ENCODE measurements around the gene SHISA8. TPM values are rescaled to one million over a fixed set of nuclear protein-coding genes. Genes with fewer than 3 reads are reported as not detected.

Gene SHISA8
- total RNA-seq, 6 experiments from 2014 or later, result not detected

DNA sequence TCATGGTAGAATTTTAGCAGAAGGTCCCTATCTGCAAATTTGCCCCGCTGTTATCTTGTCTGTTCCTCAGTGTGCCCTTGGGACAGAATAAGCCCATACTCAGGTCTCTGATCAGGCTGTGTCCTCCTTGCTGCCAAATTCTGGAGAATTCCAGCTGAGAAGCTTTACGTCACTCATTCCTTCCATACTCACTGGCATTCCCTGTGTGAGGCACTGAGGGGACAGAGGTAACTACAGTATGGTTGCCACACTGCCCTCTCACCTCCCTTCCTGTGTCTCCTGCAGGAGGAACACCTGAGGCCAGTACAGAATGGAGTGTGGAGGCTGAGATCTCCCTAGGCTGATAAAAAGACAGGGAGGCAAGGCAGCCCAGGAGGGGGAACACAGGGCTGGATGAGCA, 31.5 kb downstream of the SHISA8 start:
- Mint-ChIP-seq H3K4me3 (no peak overlapping the region), H3K27me3 (ENCODE audit: insufficient read depth) (no peaks in the 10 kb centered on the region; the same call in 1 of the 2 replicates), H3K4me1 (ENCODE audit: low read depth) (peaks cover 2% of the 10 kb centered on the region; the same call in 1 of the 2 replicates), H3K9me3 (no peaks in the 10 kb centered on the region), H3K27ac (no peak overlapping the region), H3K36me3 (ENCODE audit: low read depth) (peaks cover 41% of the 10 kb centered on the region)
- DNase-seq, result no peak
- TF ChIP-seq, protein P1, sequence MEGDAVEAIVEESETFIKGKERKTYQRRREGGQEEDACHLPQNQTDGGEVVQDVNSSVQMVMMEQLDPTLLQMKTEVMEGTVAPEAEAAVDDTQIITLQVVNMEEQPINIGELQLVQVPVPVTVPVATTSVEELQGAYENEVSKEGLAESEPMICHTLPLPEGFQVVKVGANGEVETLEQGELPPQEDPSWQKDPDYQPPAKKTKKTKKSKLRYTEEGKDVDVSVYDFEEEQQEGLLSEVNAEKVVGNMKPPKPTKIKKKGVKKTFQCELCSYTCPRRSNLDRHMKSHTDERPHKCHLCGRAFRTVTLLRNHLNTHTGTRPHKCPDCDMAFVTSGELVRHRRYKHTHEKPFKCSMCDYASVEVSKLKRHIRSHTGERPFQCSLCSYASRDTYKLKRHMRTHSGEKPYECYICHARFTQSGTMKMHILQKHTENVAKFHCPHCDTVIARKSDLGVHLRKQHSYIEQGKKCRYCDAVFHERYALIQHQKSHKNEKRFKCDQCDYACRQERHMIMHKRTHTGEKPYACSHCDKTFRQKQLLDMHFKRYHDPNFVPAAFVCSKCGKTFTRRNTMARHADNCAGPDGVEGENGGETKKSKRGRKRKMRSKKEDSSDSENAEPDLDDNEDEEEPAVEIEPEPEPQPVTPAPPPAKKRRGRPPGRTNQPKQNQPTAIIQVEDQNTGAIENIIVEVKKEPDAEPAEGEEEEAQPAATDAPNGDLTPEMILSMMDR (IDR thresholded peaks at IDR 0.05), result no peak

DNA sequence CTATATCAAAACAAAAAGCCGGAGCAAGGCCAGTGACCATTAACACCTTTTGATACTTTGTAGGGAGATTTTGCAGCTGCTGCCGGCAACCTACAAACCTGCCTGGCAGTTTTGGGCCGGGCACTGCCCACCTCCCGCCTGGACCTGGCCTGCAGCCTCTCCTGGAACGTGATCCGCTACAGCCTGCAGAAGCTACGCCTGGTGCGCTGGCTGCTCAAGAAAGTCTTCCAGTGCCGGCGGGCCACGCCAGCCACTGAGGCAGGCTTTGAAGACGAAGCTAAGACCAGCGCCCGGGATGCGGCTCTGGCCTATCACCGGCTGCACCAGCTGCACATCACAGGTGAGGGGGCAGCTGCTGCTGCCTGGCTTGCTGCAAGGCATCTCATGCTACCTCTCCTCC, 34.2 kb downstream of the SHISA8 start:
- peaks cover 16% of the 10 kb centered on the region for H3K4me1 Mint-ChIP-seq (ENCODE audit: low read depth)
- no peak overlapping the region for H3K27ac Mint-ChIP-seq
- TF ChIP-seq, protein P1 (IDR thresholded peaks at IDR 0.05), result no peak
- no peak overlapping the region for H3K4me3 Mint-ChIP-seq
- DNase-seq, result no peak
- no peaks in the 10 kb centered on the region; the same call in 1 of the 2 replicates for H3K27me3 Mint-ChIP-seq (ENCODE audit: insufficient read depth)
- peaks cover 23% of the 10 kb centered on the region for H3K36me3 Mint-ChIP-seq (ENCODE audit: low read depth)
- no peaks in the 10 kb centered on the region for H3K9me3 Mint-ChIP-seq

DNA sequence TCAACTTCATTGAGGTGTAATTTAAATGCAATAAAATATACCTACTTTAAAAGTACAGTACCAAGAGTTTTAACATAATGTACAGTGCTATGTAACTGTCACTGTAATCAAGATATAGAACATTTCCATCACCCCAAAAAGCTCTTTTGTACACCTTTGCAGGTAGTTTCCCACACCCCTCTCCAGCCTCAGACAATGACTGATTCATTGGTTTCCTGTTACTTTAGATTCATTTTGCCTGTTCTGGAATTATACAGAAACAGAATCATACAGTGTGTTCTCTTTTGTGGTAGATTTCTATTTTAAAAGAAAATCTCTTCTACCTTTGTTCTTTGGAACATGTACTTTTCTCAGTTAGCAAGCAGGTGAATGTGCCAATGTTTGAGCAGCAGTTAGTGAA, 38.2 kb downstream of the SHISA8 start:
- no peak overlapping the region for H3K4me3 Mint-ChIP-seq

DNA sequence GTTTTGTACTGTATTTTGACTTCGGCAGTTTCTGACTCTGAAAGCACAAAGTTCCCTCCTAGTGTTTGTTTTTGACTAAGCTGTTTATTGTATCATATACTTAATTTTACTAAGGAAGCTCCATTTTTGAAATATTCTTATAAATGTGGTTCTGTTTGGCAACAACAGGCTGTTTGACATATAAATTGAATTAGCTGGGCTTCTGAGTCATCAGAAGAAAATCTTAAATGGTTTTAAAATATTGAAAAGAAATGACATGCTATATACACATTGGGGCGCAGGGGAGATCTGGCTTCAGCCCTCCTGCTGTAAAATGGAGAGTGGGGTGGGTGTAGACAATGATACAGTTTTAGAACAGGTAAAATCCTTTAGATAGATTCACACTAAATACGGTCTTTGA, 38.6 kb downstream of the SHISA8 start:
- Mint-ChIP-seq H3K9me3 (no peaks in the 10 kb centered on the region), H3K4me1 (ENCODE audit: low read depth) (peaks cover 22% of the 10 kb centered on the region), H3K4me3 (no peak overlapping the region), H3K27ac (no peak overlapping the region), H3K27me3 (ENCODE audit: insufficient read depth) (no peaks in the 10 kb centered on the region; the same call in none of the 2 replicates), H3K36me3 (ENCODE audit: low read depth) (peaks cover 13% of the 10 kb centered on the region)
- TF ChIP-seq, protein P1 (IDR thresholded peaks at IDR 0.05), result no peak
- DNase-seq, result peak; percentile 3

More for the DNA sequence above, 38.2 kb downstream of the SHISA8 start:
- Mint-ChIP-seq H3K4me1 (ENCODE audit: low read depth) (peaks cover 22% of the 10 kb centered on the region), H3K27ac (no peak overlapping the region), H3K9me3 (no peaks in the 10 kb centered on the region), H3K27me3 (ENCODE audit: insufficient read depth) (no peaks in the 10 kb centered on the region; the same call in none of the 2 replicates), H3K36me3 (ENCODE audit: low read depth) (peaks cover 16% of the 10 kb centered on the region)
- TF ChIP-seq, protein P1 (IDR thresholded peaks at IDR 0.05), result no peak
- no peak for DNase-seq

DNA sequence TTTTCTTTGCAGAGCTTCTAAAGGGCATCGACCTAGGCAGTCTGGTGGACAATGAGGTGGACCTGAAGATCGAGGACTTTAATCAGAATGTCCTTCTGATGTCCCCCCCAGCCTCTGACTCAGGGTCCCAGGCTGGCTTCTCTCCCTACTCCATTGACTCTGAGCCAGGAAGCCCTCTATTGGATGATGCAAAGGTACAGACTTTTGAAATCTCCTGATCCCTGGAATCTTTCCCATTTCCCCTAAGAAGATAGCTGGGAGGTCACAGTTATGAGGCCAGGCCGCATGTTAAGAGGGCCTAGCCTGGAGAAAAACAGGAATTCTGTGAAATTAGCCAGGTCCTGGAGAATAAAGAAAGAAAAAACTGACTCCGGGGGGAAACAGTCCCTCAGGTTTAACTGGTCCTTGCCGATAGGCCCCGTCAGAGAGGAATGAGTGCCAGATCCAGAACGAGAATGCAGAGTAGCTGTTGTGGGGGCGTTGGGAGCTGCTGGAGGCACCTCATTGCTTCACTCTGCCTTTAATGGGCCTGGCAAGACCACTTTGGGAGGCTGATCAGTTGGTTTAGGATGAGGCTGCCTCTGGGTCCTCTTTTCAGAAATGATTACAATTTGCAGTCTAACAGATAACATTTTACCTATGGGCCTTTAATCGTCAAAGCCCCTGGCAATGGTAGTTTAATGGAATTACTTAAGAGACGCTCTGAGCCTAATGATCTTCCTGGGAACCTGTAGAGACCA, 39.2 kb downstream of the SHISA8 start:
- DNase-seq, result no peak
- no peak overlapping the region for H3K4me3 Mint-ChIP-seq
- TF ChIP-seq, protein P1 (IDR thresholded peaks at IDR 0.05), result no peak
- no peaks in the 10 kb centered on the region for H3K9me3 Mint-ChIP-seq
- no peaks in the 10 kb centered on the region; the same call in none of the 2 replicates for H3K27me3 Mint-ChIP-seq (ENCODE audit: insufficient read depth)
- peaks cover 22% of the 10 kb centered on the region for H3K4me1 Mint-ChIP-seq (ENCODE audit: low read depth)
- peaks cover 9% of the 10 kb centered on the region for H3K36me3 Mint-ChIP-seq (ENCODE audit: low read depth)
- no peak overlapping the region for H3K27ac Mint-ChIP-seq
